ENCODE measurements around the gene SLC18A2. TPM values are rescaled to one million over a fixed set of nuclear protein-coding genes. Genes with fewer than 3 reads are reported as not detected.
A peak's percentile ranks its signal among the peaks of the same experiment; 100 is the strongest.

SLC18A2 gene
- total RNA-seq, 1 donor from 2014 or later, result 0.13 TPM

- Mint-ChIP-seq H3K4me1 (peaks cover 4% of the 10 kb centered on the region), H3K9me3 (no peaks in the 10 kb centered on the region), H3K27ac (no peak overlapping the region), H3K36me3 (no peaks in the 10 kb centered on the region), H3K4me3 (no peak overlapping the region), H3K27me3 (ENCODE audit: low read depth) (peaks cover 89% of the 10 kb centered on the region)
- no peak for TF ChIP-seq CTCF (IDR thresholded peaks at IDR 0.05; ENCODE audit: unreplicated experiment)
- DNase-seq (ENCODE audit: low spot score in 2 of 2, unreplicated experiment in 2 of 2), result no peak
These were observed 1.9 kb upstream of the SLC18A2 start for GRCh38 chr10:117239051-117239450.

GRCh38 chr10:117239721-117240620 lies 943 bp upstream of the SLC18A2 start:
- H3K27me3 Mint-ChIP-seq (ENCODE audit: low read depth), result peaks cover 89% of the 10 kb centered on the region
- H3K4me3 Mint-ChIP-seq, result peak overlapping the region; percentile 35
- DNase-seq (ENCODE audit: low spot score in 2 of 2, unreplicated experiment in 2 of 2), result no peak

GRCh38 chr10:117241541-117242462 lies 888 bp downstream of the SLC18A2 start:
- no peak for TF ChIP-seq CTCF (IDR thresholded peaks at IDR 0.05; ENCODE audit: unreplicated experiment)
- H3K9me3 Mint-ChIP-seq, result no peaks in the 10 kb centered on the region
- peak overlapping the region; percentile 53 for H3K4me3 Mint-ChIP-seq
- H3K27me3 Mint-ChIP-seq (ENCODE audit: low read depth), result peaks cover 89% of the 10 kb centered on the region
- peak in 1 of 2 experiments; percentile 45 for DNase-seq (ENCODE audit: low spot score in 2 of 2, unreplicated experiment in 2 of 2)
- peaks cover 4% of the 10 kb centered on the region for H3K4me1 Mint-ChIP-seq
- no peaks in the 10 kb centered on the region for H3K36me3 Mint-ChIP-seq
- no peak overlapping the region for H3K27ac Mint-ChIP-seq

More at GRCh38 chr10:117239721-117240620, 943 bp upstream of the SLC18A2 start:
- no peak for TF ChIP-seq CTCF (IDR thresholded peaks at IDR 0.05; ENCODE audit: unreplicated experiment)
- Mint-ChIP-seq H3K9me3 (no peaks in the 10 kb centered on the region), H3K27ac (no peak overlapping the region), H3K4me1 (peaks cover 4% of the 10 kb centered on the region), H3K36me3 (no peaks in the 10 kb centered on the region)

- Mint-ChIP-seq H3K4me3 (no peak overlapping the region), H3K27ac (no peak overlapping the region), H3K4me1 (peaks cover 4% of the 10 kb centered on the region), H3K27me3 (ENCODE audit: low read depth) (peaks cover 89% of the 10 kb centered on the region), H3K9me3 (no peaks in the 10 kb centered on the region), H3K36me3 (no peaks in the 10 kb centered on the region)
- DNase-seq (ENCODE audit: low spot score in 2 of 2, unreplicated experiment in 2 of 2), result no peak
- no peak for TF ChIP-seq CTCF (IDR thresholded peaks at IDR 0.05; ENCODE audit: unreplicated experiment)
These were observed 1.5 kb downstream of the SLC18A2 start for GRCh38 chr10:117242463-117242832.

GRCh38 chr10:117246997-117247671 lies 6.2 kb downstream of the SLC18A2 start:
- Mint-ChIP-seq H3K27me3 (ENCODE audit: low read depth) (peaks cover 87% of the 10 kb centered on the region), H3K4me1 (peaks cover 4% of the 10 kb centered on the region), H3K9me3 (no peaks in the 10 kb centered on the region), H3K4me3 (no peak overlapping the region), H3K36me3 (no peaks in the 10 kb centered on the region), H3K27ac (no peak overlapping the region)
- no peak for TF ChIP-seq CTCF (IDR thresholded peaks at IDR 0.05; ENCODE audit: unreplicated experiment)
- DNase-seq (ENCODE audit: low spot score in 2 of 2, unreplicated experiment in 2 of 2), result no peak

Data from mesothelial cell of epicardium (in vitro differentiated cells).